Uterus (tissue), 2 donors: Measurements from ENCODE around the gene NRROS.

ENCODE experiments used
- POLR2A ChIP-seq, 2 donors: fragments of 450-650 bp; IDR thresholded peaks; one replicate each; pipeline ENCODE4 v1.6.1; 2016; ENCODE audit warnings: antibody characterized with exemption in 2 of 2, mild to moderate bottlenecking in 1 of 2, moderate library complexity in 1 of 2
- TF ChIP-seq, protein P1 (sequence below), 4 experiments: fragments of 200-600 bp in 2 of 4; fragments of 450-650 bp in 2 of 4; sonication (generic) in 2 of 4; IDR thresholded peaks; one replicate each; pipeline ENCODE4 v1.5.1; 2016 to 2019; ENCODE audit warnings: antibody characterized with exemption in 4 of 4, mild to moderate bottlenecking in 2 of 4, moderate library complexity in 1 of 4

DNA sequence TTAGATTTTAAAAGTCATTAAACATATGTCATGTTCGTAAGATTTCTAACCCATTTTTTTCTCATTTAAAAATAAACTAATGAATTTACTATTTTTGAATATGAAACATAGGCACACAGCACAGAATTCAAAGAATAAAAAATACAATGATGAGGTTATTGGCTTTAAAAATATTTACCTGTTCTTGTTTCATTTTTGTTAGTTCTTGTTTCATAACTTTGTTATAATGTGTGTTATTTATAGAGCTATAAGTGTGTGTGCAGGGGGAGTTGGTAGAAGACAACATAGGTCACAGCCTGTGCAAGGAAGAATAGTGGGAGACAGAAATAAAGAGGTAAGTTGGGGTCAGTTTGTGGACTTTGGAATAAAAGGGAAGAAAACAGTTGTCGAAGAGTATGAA is 30.8 kb upstream of the NRROS start:
- TF ChIP-seq, protein P1, sequence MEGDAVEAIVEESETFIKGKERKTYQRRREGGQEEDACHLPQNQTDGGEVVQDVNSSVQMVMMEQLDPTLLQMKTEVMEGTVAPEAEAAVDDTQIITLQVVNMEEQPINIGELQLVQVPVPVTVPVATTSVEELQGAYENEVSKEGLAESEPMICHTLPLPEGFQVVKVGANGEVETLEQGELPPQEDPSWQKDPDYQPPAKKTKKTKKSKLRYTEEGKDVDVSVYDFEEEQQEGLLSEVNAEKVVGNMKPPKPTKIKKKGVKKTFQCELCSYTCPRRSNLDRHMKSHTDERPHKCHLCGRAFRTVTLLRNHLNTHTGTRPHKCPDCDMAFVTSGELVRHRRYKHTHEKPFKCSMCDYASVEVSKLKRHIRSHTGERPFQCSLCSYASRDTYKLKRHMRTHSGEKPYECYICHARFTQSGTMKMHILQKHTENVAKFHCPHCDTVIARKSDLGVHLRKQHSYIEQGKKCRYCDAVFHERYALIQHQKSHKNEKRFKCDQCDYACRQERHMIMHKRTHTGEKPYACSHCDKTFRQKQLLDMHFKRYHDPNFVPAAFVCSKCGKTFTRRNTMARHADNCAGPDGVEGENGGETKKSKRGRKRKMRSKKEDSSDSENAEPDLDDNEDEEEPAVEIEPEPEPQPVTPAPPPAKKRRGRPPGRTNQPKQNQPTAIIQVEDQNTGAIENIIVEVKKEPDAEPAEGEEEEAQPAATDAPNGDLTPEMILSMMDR (IDR thresholded peaks at IDR 0.05): no peak
- no peak for TF ChIP-seq POLR2A (IDR thresholded peaks at IDR 0.05)
